Mononuclear cell (primary cell): ENCODE measurements around the gene BRD9. TPM values are rescaled to one million over a fixed set of nuclear protein-coding genes. Genes with fewer than 3 reads are reported as not detected.
A peak's percentile ranks its signal among the peaks of the same experiment; 100 is the strongest.

Experiments
- H3K27me3 ChIP-seq: 2 replicates; pipeline ENCODE4 v1.6.0; 2011; ENCODE audit warnings: low read length, control low read depth; ENCODE audit not compliant: insufficient read depth
- H3K4me1 ChIP-seq: 2 replicates; pipeline ENCODE4 v1.5.1; 2011; ENCODE audit warnings: mild to moderate bottlenecking, low read length, control low read depth; ENCODE audit not compliant: insufficient read depth
- H3K4me3 ChIP-seq: 2 replicates; pipeline ENCODE4 v1.5.1; 2011; ENCODE audit warnings: mild to moderate bottlenecking, low read length, moderate library complexity
- H3K9me3 ChIP-seq: 2 replicates; pipeline ENCODE4 v1.5.1; 2011; ENCODE audit warnings: low read depth, mild to moderate bottlenecking, control low read depth, low read length
- total RNA-seq: library from RNA; depleted of rRNA; stranded (reverse); fragments of >200 nt; gene quantifications from one replicate; pipeline ENCODE4 v1.2.3, GENCODE V29; 2012

BRD9 gene
- total RNA-seq, 1 donor: 30.7 TPM

DNA sequence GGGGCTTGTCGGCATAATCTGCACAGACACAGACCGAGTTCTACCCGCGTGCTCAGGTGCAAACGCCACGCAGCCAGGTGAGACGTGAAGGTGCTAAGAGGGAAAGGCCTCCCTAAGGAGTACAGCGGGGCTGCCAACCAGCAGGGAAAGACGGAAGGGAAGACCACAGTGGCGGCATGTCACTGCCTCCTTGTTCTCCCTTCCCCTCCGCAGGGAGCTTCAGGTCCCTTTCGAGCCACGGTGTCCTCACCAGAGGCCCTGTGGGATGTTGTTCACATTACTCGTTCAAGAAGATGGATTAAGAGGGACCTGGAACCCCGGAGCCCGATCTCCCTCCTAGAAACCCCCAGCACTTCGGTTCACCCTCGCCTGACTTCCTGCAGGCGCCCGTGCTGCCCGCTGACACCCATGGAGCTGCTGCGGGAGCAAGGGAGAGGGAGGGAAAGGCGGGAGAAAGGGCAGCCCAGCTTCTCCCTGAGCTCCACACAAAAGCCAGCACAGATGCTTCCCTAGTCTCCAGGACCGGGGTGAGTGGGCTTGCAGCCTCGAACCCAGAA, 686 bp downstream of the BRD9 start:
- Histone ChIP-seq H3K27me3 (no peaks in the 10 kb centered on the region), H3K4me3 (peak overlapping the region; percentile 73), H3K9me3 (no peaks in the 10 kb centered on the region), H3K4me1 (peaks cover 22% of the 10 kb centered on the region)

DNA sequence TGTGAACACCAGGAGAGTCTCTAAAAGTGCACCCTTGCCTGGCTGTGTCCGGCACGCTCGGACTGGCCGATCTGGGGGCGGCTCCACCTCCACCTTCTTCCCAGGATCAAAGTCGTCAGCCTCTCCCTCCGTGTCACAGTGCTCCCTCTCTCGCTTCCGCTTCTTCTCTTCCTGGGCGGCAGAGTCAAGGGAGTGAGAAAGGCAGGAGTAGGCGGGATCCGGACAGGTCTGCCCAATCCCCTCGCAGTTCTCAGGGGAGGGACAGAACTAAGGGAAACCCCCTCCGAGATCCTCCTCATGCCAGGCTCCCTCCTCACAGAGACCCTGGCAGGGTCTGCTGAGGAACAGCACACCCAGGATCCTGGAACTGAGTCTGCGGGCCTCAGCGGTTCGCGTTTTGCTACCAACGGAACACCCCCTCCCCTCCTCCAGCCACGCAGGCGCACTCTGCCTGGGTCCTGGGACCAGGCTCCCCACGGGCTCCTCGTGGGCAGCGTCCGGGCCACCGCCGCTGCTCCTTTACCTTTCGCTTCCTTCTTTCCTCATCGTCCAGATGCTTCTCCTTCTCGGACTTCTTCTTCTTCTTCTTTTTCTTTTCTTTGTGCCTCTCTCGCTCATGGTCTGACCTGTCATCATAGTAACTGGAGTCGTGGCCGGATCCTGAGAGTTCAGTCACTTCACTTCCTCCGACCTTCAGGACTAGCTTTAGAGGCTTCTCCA, 1.3 kb downstream of the BRD9 start:
- H3K4me1 ChIP-seq: peaks cover 22% of the 10 kb centered on the region
- H3K9me3 ChIP-seq: no peaks in the 10 kb centered on the region
- H3K4me3 ChIP-seq: peak overlapping the region; percentile 73
- H3K27me3 ChIP-seq: no peaks in the 10 kb centered on the region

DNA sequence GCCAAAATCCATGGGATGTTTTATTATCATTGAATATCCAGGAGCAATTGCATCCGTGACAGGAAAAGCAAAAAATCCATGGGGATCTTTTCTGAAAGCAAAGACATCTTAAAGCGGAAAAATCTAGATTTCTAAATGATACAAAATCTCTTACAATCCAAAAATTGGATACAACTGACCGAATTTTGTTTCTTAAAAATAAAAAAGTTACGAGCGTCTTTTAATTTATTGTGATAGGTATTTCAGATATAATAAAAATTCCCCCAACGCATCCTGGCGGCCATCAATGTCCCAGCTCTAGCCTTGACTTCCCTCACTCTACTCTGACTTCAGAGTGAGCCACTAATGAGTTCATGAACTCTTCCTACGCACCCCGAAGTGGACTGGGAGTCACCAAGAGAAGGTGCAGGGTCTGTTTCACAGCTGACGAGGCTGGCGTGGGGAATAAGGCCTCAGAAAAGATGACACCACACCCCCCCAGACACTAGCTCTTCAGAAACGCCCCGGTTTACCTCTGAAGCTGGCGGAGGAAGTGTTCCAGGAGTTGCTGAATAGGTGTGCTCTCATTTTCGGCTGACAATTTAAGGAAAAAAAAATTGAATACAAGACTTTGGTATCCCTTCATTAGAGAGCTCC, 3.4 kb downstream of the BRD9 start:
- Histone ChIP-seq H3K4me3 (no peak overlapping the region), H3K9me3 (no peaks in the 10 kb centered on the region), H3K4me1 (peaks cover 22% of the 10 kb centered on the region), H3K27me3 (no peaks in the 10 kb centered on the region)

DNA sequence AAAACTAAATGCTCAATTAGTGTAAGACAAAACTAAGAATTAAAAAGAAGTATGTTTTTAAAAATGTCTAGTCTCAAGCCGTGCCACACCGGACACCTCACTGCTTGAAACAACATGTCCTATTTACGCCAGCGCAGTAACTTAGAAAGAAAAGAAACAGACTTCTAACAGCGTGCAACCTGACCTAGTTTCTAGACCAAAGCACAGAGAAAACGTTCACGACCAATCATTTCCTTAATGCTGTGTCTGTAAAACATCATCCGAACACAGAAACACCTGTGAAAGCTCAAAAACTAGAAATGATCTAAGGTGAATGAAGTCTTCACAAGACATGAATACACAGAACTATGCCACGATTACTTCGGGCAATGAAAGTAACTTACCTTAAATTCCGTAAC, 4.0 kb downstream of the BRD9 start:
- Histone ChIP-seq H3K27me3 (no peaks in the 10 kb centered on the region), H3K4me3 (no peak overlapping the region), H3K4me1 (peaks cover 22% of the 10 kb centered on the region)

DNA sequence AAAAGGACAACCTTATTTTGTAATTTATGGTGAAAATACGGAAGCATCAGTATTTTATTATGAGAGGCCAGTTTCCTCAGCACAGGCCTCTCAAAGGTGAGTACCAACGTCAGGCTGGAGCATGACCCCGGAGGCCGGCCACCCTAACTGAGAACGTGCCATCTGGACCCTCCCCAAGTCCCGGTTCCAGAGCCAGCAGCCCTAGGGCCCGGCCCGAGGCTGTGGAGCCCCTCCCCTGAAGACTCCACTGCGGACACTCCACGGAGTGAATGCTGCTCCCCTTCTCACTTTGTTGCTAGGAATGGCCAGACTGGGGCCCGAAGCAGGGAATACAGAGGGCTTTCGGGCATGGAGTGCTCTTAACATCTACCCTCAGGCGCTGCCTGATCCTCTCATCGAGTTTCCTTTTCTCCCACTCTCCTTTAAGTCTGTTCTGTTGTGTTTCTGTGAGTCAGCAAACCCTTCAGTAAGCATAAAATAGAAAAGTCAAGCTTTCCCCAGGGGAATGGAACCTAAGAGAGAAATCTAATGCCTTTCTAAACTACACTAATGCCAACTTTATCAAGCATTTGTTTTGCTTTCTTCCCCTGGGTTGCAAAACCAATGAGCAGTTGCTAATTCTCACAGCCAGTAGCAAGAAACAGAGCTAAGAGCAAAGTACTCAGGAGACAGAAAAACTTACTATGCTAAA, 4.5 kb downstream of the BRD9 start:
- Histone ChIP-seq H3K4me3 (no peak overlapping the region), H3K9me3 (no peaks in the 10 kb centered on the region), H3K27me3 (no peaks in the 10 kb centered on the region), H3K4me1 (peaks cover 17% of the 10 kb centered on the region)

More for the DNA sequence above, 4.0 kb downstream of the BRD9 start:
- H3K9me3 ChIP-seq: no peaks in the 10 kb centered on the region

DNA sequence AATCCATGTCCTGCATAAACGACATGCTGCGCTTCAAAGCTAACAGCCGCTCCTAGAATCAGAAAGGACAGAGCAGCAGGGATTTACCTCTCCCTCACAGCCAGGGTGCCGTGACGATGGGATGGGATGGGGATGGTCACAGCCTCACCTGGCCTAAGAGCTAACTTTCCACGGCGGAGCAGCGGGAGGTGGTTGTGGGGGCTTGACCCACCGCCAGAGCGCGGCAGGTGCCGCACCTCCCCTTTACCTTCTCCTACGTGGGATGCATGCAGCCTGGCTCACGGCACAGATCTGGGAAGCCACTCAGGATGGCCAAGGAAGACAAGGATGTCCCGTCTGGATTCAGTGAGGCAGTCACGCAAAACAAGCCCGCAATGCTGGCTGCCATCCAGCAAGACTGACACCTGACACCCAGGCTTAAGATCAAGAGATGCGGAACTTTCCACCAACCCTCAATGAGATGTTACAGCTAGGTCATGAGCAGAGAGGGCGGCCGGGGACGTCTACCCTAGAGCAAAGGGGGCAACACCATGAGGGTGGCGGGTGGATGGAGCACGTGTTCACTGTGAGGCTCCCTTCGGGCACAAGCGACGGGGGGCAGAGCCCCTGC, 5.8 kb downstream of the BRD9 start:
- no peak overlapping the region for H3K4me3 ChIP-seq

DNA sequence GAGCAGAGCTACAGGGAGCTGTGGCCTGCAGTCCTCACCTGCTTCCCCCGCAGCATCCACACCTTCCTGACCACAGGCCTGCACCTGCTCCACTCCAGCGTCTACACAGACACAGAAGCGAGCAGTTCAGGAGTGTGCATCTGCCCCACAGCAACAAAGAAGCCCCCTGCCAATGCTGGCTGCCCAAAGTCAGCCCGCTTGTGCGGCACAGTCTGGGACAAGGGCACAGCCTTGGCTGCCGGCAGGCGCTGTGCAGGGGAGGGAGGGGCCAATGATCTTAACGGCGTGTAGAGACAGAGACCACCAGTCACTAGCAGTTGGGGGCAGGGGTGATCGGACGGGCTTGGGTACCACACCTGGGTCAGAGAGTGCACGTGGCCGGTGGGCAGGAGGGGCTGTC, 6.6 kb downstream of the BRD9 start:
- Histone ChIP-seq H3K9me3 (no peaks in the 10 kb centered on the region), H3K4me3 (no peak overlapping the region), H3K27me3 (no peaks in the 10 kb centered on the region), H3K4me1 (peaks cover 3% of the 10 kb centered on the region)

More for the DNA sequence above, 5.8 kb downstream of the BRD9 start:
- Histone ChIP-seq H3K4me1 (peaks cover 11% of the 10 kb centered on the region), H3K27me3 (no peaks in the 10 kb centered on the region), H3K9me3 (no peaks in the 10 kb centered on the region)

DNA sequence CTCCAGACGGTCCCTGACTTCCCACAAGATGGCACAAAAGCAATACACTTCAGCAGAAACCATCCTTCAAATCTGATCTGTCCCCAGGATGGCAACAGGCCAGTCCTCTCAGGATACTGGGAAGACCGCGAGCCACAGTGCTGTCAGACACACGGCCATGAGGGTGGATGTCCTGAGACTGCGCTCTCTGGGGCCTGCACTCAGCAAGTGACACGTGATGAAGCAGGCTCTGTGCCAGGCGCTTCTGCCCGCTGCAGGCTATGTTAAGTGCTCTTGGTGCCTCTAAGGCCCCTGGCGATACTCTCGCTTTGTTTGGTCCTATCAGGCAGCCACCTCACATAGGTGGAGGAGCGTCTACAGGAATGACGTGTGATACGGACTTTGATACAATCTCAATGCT, 7.1 kb downstream of the BRD9 start:
- Histone ChIP-seq H3K4me3 (no peak overlapping the region), H3K9me3 (no peaks in the 10 kb centered on the region), H3K27me3 (no peaks in the 10 kb centered on the region), H3K4me1 (no peaks in the 10 kb centered on the region)

DNA sequence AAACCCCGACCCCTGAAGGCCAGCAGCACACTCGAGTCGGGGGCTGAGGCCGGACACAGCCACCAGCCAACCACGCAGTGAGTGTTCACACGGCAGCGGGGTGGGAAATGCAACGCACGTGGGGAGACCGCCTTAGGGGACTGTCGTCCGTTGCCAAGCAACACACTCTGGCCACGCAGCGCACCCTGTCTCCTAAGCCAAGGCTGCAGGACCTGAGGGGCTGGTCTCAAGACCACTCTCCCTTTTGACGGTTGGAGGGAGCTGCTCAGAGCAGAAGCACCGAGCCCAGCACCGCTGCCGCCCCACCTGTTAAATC, 7.5 kb downstream of the BRD9 start:
- Histone ChIP-seq H3K4me1 (no peaks in the 10 kb centered on the region), H3K4me3 (no peak overlapping the region), H3K27me3 (no peaks in the 10 kb centered on the region), H3K9me3 (no peaks in the 10 kb centered on the region)

DNA sequence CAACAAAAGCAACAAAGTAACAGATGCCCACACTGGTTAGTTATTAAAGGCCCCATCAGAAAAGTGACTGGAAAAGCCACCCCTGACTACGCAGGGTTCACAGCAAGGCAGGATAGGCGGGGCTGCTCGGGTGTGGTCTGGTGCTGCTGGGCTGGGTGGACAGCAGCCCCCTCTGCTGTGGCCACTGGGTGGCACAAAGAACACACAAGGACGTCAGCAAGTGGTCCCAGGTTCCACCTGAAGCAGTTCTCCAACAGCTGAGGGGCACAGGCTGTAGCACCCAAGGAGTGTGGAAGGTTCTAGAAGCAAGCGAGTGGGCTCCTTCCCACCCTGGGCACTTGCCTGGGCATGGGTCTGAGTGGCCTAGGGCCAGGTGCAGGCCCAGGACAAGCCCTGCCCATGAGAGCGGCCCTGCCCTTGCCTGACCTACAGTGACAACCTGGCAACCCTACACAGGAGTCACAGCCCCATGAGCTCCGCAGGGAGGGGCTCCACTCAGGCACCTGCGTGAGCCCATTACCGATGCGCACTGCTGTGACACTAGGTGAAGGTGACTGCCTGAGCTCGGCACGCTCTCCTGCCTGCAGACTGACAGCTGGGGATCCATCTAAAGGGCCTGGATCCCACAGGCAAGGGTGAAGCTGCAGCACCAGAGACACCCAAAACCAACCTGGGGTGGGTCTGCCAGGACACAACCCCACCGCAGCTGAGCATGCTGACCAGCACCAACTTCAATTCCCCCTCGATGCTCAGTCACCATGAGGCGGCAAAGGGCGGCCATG, 8.1 kb downstream of the BRD9 start:
- Histone ChIP-seq H3K27me3 (no peaks in the 10 kb centered on the region), H3K9me3 (no peaks in the 10 kb centered on the region), H3K4me3 (no peak overlapping the region), H3K4me1 (no peaks in the 10 kb centered on the region)

DNA sequence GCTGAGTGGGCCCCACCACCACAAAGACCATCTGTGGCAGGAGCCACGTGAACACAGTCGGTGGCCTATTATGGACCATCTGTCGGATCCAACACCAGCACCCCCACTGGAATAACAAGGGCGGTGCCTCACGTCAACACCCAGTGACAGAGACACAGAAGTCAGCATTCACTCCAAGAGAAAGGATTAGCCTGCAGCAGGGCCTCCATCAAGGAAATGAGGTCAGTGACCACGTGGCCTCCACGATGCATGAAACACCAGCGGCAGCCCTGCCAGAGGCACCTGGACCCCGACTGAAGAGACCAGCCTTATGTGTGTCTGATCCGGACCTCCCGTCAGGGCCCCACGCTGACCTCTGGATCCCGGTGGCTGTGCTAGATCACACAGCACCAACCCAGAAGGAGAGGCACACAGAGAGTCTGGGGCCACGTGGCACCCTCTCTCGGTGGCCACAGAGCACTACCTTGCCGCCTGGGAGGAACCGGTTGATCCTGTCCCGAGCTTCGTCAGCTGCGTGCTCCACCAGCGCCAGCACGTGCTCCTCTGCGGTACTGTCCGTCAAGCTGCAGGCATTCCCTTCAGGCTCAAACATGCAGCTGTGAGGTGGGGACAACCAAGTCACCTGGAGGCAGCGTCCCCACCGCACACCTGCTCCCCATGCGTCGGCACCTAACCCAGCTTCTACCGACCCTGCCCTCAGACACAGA, 9.0 kb downstream of the BRD9 start:
- H3K27me3 ChIP-seq: no peaks in the 10 kb centered on the region
- no peaks in the 10 kb centered on the region for H3K4me1 ChIP-seq
- H3K4me3 ChIP-seq: no peak overlapping the region
- H3K9me3 ChIP-seq: no peaks in the 10 kb centered on the region

DNA sequence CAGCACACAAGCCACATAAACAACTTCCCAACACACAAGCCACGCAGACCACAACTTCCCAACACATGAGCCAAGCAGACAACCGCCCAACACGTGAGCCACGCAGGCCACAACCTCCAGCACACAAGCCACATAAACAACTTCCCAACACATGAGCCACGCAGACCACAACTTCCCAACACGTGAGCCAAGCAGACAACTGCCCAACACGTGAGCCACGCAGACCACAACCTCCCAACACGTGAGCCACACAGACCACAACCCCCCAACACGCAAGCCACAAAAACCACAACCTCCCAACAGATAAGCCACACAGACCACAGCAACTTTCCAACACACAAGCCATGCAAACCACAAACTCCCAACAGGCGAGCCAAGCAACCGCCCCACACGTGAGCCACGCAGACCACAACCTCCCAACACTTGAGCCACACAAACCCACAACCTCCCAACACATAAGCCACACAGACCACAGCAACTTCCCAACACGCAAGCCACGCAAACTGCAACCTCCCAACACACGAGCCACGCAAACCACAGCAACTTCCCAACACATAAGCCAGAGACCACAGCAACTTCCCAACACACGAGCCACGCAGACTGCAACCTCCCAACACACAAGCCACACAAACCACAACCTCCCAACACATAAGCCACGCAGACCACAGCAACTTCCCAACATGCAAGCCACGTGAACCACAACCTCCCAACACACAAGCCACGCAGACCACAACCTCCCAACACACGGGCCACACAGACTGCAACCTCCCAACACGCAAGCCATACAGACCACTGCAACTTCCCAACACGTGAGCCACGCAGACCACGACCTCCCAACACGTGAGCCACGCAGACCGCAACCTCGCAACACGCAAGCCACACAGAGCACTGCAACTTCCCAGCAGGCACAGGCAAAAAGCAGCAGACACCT, 10.1 kb downstream of the BRD9 start:
- no peak overlapping the region for H3K4me3 ChIP-seq
- H3K4me1 ChIP-seq: no peaks in the 10 kb centered on the region
- H3K9me3 ChIP-seq: no peaks in the 10 kb centered on the region
- H3K27me3 ChIP-seq: no peaks in the 10 kb centered on the region

DNA sequence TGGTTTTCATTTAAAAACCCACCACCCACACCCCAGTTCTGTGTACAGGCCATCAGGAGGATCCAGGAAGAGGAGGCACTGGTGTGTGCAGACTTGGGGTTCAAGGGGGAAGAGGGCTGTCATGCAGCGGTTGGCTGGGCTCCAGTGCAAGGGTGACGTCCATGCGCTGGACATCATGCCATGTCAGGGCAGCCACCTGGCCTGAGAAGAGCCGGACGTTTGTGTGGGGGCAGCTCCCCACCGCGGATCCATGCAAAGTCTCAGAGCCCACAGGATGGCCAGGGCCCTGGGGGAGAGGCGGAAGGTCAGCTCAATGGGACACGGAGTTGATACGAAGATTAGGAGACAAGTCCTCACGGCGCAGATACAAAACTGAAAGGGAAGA, 11.1 kb downstream of the BRD9 start:
- H3K4me1 ChIP-seq: no peaks in the 10 kb centered on the region
- no peaks in the 10 kb centered on the region for H3K27me3 ChIP-seq
- no peaks in the 10 kb centered on the region for H3K9me3 ChIP-seq

More for the DNA sequence above, 11.1 kb downstream of the BRD9 start:
- H3K4me3 ChIP-seq: no peak overlapping the region
